SK-N-SH treated with all-trans-retinoic acid at 6 μM for 48 hours (cell line): Measurements from ENCODE around the gene ANTXR2.

Experiments
- ATAC-seq: fragments of 200-7000 bp; cut with Tn5 transposase; 3 replicates; pipeline ENCODE4 v1.9.1; 2020; ENCODE audit warnings: mild to moderate bottlenecking, moderate library complexity
- ARNTL ChIP-seq: fragments of 450-650 bp; formaldehyde crosslinking; IDR thresholded peaks from 2 replicates; pipeline ENCODE4 v1.5.0; 2020; ENCODE audit warnings: low read depth, mild to moderate bottlenecking, moderate library complexity, borderline replicate concordance
- BACH2 ChIP-seq: fragments of 250-450 bp; sonication (Bioruptor Pico); IDR thresholded peaks from 2 replicates; pipeline ENCODE4 v1.9.0; 2021; ENCODE audit warnings: mild to moderate bottlenecking, borderline replicate concordance
- CSDC2 ChIP-seq: fragments of 250-450 bp; sonication (Bioruptor Pico); IDR thresholded peaks from 2 replicates; pipeline ENCODE4 v1.5.0; 2020; ENCODE audit warnings: mild to moderate bottlenecking, moderate library complexity
- ESRRG ChIP-seq: fragments of 250-450 bp; sonication (Bioruptor Pico); IDR thresholded peaks from 2 replicates; pipeline ENCODE4 v1.6.1; 2021; ENCODE audit warnings: mild to moderate bottlenecking
- GLIS3 ChIP-seq: fragments of 250-450 bp; sonication (Bioruptor Pico); IDR thresholded peaks from 2 replicates; pipeline ENCODE4 v1.5.0; 2020; ENCODE audit warnings: mild to moderate bottlenecking, moderate library complexity
- ISL1 ChIP-seq: fragments of 250-450 bp; sonication (Bioruptor Pico); IDR thresholded peaks from 2 replicates; pipeline ENCODE4 v2.1.2; 2022; ENCODE audit warnings: mild to moderate bottlenecking, moderate library complexity
- PPARA ChIP-seq: fragments of 250-450 bp; sonication (Bioruptor Pico); IDR thresholded peaks from 2 replicates; pipeline ENCODE4 v1.5.0; 2020; ENCODE audit warnings: mild to moderate bottlenecking, borderline replicate concordance
- RARB ChIP-seq: fragments of 250-450 bp; sonication (Bioruptor Pico); IDR thresholded peaks from 2 replicates; pipeline ENCODE4 v1.8.0; 2021; ENCODE audit warnings: mild to moderate bottlenecking, moderate library complexity
- SNAI2 ChIP-seq: fragments of 250-450 bp; sonication (Bioruptor Pico); IDR thresholded peaks from 2 replicates; pipeline ENCODE4 v1.5.0; 2020; ENCODE audit warnings: mild to moderate bottlenecking, moderate library complexity
- TCF4 ChIP-seq: fragments of 250-450 bp; sonication (Bioruptor Pico); IDR thresholded peaks from 2 replicates; pipeline ENCODE4 v1.8.0; 2021; ENCODE audit warnings: mild to moderate bottlenecking, moderate library complexity, borderline replicate concordance
- TOX ChIP-seq: fragments of 250-450 bp; sonication (Bioruptor Pico); IDR thresholded peaks from 2 replicates; pipeline ENCODE4 v1.8.0; 2021; ENCODE audit warnings: mild to moderate bottlenecking, moderate library complexity, borderline replicate concordance
- TSHZ2 ChIP-seq: fragments of 250-450 bp; sonication (Bioruptor Pico); IDR thresholded peaks from 2 replicates; pipeline ENCODE4 v1.5.0; 2020; ENCODE audit warnings: mild to moderate bottlenecking, moderate library complexity
- ZC3H10 ChIP-seq: fragments of 250-450 bp; sonication (Bioruptor Pico); IDR thresholded peaks from 2 replicates; pipeline ENCODE4 v1.5.1; 2021; ENCODE audit warnings: mild to moderate bottlenecking, moderate library complexity
- ZFP30 ChIP-seq: fragments of 450-650 bp; formaldehyde crosslinking; IDR thresholded peaks from 2 replicates; pipeline ENCODE4 v1.5.0; 2022; ENCODE audit warnings: mild to moderate bottlenecking, moderate library complexity
- ZNF565 ChIP-seq: fragments of 450-650 bp; formaldehyde crosslinking; conservative IDR thresholded peaks from 2 replicates; pipeline ENCODE4 v1.5.0; 2020; ENCODE audit warnings: low read depth, mild to moderate bottlenecking, moderate library complexity
- ZNF70 ChIP-seq: fragments of 450-650 bp; formaldehyde crosslinking; IDR thresholded peaks from 2 replicates; pipeline ENCODE4 v1.5.0; 2020; ENCODE audit warnings: mild to moderate bottlenecking, moderate library complexity
- ZNF8 ChIP-seq: fragments of 450-650 bp; formaldehyde crosslinking; IDR thresholded peaks from 2 replicates; pipeline ENCODE4 v1.5.0; 2020; ENCODE audit warnings: mild to moderate bottlenecking, moderate library complexity
- TF ChIP-seq, protein P1 (sequence below): fragments of 250-450 bp; sonication (Bioruptor Pico); IDR thresholded peaks from 2 replicates; pipeline ENCODE4 v1.8.0; 2020; ENCODE audit warnings: mild to moderate bottlenecking, moderate library complexity, borderline replicate concordance
- TF ChIP-seq, protein P2 (sequence below): fragments of 250-450 bp; sonication (Bioruptor Pico); IDR thresholded peaks from 2 replicates; pipeline ENCODE4 v1.8.0; 2021; ENCODE audit warnings: low read depth, mild to moderate bottlenecking, moderate library complexity, borderline replicate concordance
- TF ChIP-seq, protein P3 (sequence below): fragments of 250-450 bp; sonication (Bioruptor Pico); IDR thresholded peaks from 2 replicates; pipeline ENCODE4 v1.5.1; 2020; ENCODE audit warnings: low read depth, mild to moderate bottlenecking, moderate library complexity
- TF ChIP-seq, protein P4 (sequence below): fragments of 250-450 bp; sonication (Bioruptor Pico); IDR thresholded peaks from 2 replicates; pipeline ENCODE4 v1.5.1; 2021; ENCODE audit warnings: mild to moderate bottlenecking, moderate library complexity

The ANTXR2 gene

GRCh38 chr4:79874197-79874596 is 198.8 kb downstream of the ANTXR2 start:
- ATAC-seq, result peak; percentile 58
- TF ChIP-seq ZNF565 (CRISPR knock-in tag) (no peak), TSHZ2 (peak; percentile 47; the same call in 1 of the 2 replicates), BACH2 (no peak), RARB (CRISPR knock-in tag) (no peak), SNAI2 (CRISPR knock-in tag) (no peak), ZFP30 (no peak), TOX (CRISPR knock-in tag) (no peak), GLIS3 (no peak), PPARA (CRISPR knock-in tag) (no peak), TCF4 (CRISPR knock-in tag) (peak; percentile 73; the same call in 1 of the 2 replicates), ZNF70 (CRISPR knock-in tag) (no peak), ZNF8 (CRISPR knock-in tag) (peak; percentile 48), ARNTL (no peak), ISL1 (CRISPR knock-in tag) (no peak), ESRRG (CRISPR knock-in tag) (no peak), ZC3H10 (CRISPR knock-in tag) (no peak)
- TF ChIP-seq, protein P1, sequence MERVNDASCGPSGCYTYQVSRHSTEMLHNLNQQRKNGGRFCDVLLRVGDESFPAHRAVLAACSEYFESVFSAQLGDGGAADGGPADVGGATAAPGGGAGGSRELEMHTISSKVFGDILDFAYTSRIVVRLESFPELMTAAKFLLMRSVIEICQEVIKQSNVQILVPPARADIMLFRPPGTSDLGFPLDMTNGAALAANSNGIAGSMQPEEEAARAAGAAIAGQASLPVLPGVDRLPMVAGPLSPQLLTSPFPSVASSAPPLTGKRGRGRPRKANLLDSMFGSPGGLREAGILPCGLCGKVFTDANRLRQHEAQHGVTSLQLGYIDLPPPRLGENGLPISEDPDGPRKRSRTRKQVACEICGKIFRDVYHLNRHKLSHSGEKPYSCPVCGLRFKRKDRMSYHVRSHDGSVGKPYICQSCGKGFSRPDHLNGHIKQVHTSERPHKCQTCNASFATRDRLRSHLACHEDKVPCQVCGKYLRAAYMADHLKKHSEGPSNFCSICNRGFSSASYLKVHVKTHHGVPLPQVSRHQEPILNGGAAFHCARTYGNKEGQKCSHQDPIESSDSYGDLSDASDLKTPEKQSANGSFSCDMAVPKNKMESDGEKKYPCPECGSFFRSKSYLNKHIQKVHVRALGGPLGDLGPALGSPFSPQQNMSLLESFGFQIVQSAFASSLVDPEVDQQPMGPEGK (CRISPR knock-in tag), result no peak
- TF ChIP-seq, protein P2, sequence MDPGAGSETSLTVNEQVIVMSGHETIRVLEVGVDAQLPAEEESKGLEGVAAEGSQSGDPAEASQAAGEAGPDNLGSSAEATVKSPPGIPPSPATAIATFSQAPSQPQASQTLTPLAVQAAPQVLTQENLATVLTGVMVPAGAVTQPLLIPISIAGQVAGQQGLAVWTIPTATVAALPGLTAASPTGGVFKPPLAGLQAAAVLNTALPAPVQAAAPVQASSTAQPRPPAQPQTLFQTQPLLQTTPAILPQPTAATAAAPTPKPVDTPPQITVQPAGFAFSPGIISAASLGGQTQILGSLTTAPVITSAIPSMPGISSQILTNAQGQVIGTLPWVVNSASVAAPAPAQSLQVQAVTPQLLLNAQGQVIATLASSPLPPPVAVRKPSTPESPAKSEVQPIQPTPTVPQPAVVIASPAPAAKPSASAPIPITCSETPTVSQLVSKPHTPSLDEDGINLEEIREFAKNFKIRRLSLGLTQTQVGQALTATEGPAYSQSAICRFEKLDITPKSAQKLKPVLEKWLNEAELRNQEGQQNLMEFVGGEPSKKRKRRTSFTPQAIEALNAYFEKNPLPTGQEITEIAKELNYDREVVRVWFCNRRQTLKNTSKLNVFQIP (CRISPR knock-in tag), result no peak
- TF ChIP-seq, protein P3, sequence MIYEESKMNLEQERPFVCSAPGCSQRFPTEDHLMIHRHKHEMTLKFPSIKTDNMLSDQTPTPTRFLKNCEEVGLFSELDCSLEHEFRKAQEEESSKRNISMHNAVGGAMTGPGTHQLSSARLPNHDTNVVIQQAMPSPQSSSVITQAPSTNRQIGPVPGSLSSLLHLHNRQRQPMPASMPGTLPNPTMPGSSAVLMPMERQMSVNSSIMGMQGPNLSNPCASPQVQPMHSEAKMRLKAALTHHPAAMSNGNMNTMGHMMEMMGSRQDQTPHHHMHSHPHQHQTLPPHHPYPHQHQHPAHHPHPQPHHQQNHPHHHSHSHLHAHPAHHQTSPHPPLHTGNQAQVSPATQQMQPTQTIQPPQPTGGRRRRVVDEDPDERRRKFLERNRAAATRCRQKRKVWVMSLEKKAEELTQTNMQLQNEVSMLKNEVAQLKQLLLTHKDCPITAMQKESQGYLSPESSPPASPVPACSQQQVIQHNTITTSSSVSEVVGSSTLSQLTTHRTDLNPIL (CRISPR knock-in tag), result no peak
- TF ChIP-seq, protein P4, sequence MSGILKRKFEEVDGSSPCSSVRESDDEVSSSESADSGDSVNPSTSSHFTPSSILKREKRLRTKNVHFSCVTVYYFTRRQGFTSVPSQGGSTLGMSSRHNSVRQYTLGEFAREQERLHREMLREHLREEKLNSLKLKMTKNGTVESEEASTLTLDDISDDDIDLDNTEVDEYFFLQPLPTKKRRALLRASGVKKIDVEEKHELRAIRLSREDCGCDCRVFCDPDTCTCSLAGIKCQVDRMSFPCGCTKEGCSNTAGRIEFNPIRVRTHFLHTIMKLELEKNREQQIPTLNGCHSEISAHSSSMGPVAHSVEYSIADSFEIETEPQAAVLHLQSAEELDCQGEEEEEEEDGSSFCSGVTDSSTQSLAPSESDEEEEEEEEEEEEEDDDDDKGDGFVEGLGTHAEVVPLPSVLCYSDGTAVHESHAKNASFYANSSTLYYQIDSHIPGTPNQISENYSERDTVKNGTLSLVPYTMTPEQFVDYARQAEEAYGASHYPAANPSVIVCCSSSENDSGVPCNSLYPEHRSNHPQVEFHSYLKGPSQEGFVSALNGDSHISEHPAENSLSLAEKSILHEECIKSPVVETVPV, result no peak

GRCh38 chr4:79872738-79873137 is 200.3 kb downstream of the ANTXR2 start:
- TF ChIP-seq CSDC2 (CRISPR knock-in tag), result no peak
- TF ChIP-seq TOX (CRISPR knock-in tag), result no peak
- TF ChIP-seq, protein P1 (CRISPR knock-in tag), result peak; percentile 66; the same call in 1 of the 2 replicates
- no peak for ATAC-seq
